GM19328 (cell line): ENCODE results near the gene GJA5.

Experiments
- ATAC-seq: cut with Tn5 transposase; IDR thresholded peaks from one replicate; pipeline ENCODE4 v1.9.1; 2021; ENCODE audit warnings: mild to moderate bottlenecking, moderate library complexity; ENCODE audit not compliant: unreplicated experiment

Gene GJA5

GRCh38 chr1:147762233-147763024, 2.0 kb upstream of the GJA5 start:
- no peak for ATAC-seq

- no peak for ATAC-seq
Observed at GRCh38 chr1:147758379-147759100, 1.9 kb downstream of the GJA5 start.

- no peak for ATAC-seq
Observed at GRCh38 chr1:147757015-147757990, 3.1 kb downstream of the GJA5 start.

- no peak for ATAC-seq
Observed at GRCh38 chr1:147756341-147756740, 4.1 kb downstream of the GJA5 start.

GRCh38 chr1:147754661-147755060, 5.7 kb downstream of the GJA5 start:
- ATAC-seq = no peak

- no peak for ATAC-seq
Observed at GRCh38 chr1:147753081-147753480, 7.3 kb downstream of the GJA5 start.

GRCh38 chr1:147752511-147752910, 7.9 kb downstream of the GJA5 start:
- no peak for ATAC-seq

- ATAC-seq = no peak
Observed at GRCh38 chr1:147751346-147751745, 9.1 kb downstream of the GJA5 start.

GRCh38 chr1:147750618-147751217, 9.7 kb downstream of the GJA5 start:
- no peak for ATAC-seq

GRCh38 chr1:147749792-147750191, 10.6 kb downstream of the GJA5 start:
- ATAC-seq = no peak

GRCh38 chr1:147748676-147749350, 11.6 kb downstream of the GJA5 start:
- no peak for ATAC-seq

GRCh38 chr1:147747966-147748365, 12.4 kb downstream of the GJA5 start:
- no peak for ATAC-seq

- ATAC-seq = no peak
Observed at GRCh38 chr1:147745271-147745670, 15.1 kb downstream of the GJA5 start.

- ATAC-seq = no peak
Observed at GRCh38 chr1:147741065-147741464, 19.3 kb downstream of the GJA5 start.

GRCh38 chr1:147740391-147740790, 20.0 kb downstream of the GJA5 start:
- ATAC-seq = no peak

GRCh38 chr1:147738739-147739476, 21.5 kb downstream of the GJA5 start:
- no peak for ATAC-seq

GRCh38 chr1:147738129-147738528, 22.3 kb downstream of the GJA5 start:
- ATAC-seq = no peak

GRCh38 chr1:147736883-147737282, 23.5 kb downstream of the GJA5 start:
- ATAC-seq = no peak

- ATAC-seq = no peak
Observed at GRCh38 chr1:147735423-147735822, 25.0 kb downstream of the GJA5 start.
